Measurements from ENCODE around the gene ETV3.

DNA sequence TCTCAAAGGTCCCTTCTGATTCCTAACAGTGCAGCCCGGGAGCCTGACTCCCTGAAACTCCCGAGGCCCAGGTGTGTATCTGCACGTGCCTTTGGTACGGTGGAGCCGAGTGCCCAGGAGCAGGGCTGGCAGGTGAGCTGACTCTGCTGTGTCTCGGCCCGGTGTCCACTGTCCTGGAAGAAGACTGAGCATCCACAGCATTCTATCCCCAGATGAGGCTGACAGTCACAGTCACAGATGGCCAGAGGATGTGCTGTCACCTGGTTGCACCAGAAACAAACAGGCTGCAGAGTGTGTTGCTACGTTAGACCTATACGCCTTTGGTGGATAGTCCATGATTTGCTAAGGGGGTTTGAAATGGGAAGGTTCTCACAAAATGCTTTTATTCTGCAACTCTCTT lies 48.4 kb downstream of the ETV3 start:
- TF ChIP-seq, protein P1, sequence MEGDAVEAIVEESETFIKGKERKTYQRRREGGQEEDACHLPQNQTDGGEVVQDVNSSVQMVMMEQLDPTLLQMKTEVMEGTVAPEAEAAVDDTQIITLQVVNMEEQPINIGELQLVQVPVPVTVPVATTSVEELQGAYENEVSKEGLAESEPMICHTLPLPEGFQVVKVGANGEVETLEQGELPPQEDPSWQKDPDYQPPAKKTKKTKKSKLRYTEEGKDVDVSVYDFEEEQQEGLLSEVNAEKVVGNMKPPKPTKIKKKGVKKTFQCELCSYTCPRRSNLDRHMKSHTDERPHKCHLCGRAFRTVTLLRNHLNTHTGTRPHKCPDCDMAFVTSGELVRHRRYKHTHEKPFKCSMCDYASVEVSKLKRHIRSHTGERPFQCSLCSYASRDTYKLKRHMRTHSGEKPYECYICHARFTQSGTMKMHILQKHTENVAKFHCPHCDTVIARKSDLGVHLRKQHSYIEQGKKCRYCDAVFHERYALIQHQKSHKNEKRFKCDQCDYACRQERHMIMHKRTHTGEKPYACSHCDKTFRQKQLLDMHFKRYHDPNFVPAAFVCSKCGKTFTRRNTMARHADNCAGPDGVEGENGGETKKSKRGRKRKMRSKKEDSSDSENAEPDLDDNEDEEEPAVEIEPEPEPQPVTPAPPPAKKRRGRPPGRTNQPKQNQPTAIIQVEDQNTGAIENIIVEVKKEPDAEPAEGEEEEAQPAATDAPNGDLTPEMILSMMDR (CRISPR knock-in tag; IDR thresholded peaks at IDR 0.05) = no peak
- no peak for TF ChIP-seq ZNF350 (CRISPR knock-in tag; IDR thresholded peaks at IDR 0.05; ENCODE audit: borderline replicate concordance, low read depth)
- no peak for TF ChIP-seq ATAD3A (CRISPR knock-in tag; IDR thresholded peaks at IDR 0.05)
- no peak for TF ChIP-seq ZZZ3 (CRISPR knock-in tag; IDR thresholded peaks at IDR 0.05; ENCODE audit: borderline replicate concordance)
- no peak for TF ChIP-seq UBTF (CRISPR knock-in tag; IDR thresholded peaks at IDR 0.05)
- no peak for TF ChIP-seq ZFP91 (CRISPR knock-in tag; IDR thresholded peaks at IDR 0.05; ENCODE audit: borderline replicate concordance)
- TF ChIP-seq MXD3 (CRISPR knock-in tag; IDR thresholded peaks at IDR 0.05) = no peak
- no peak for TF ChIP-seq SRY (CRISPR knock-in tag; IDR thresholded peaks at IDR 0.05)
- no peak for TF ChIP-seq MAX (IDR thresholded peaks at IDR 0.05)
- TF ChIP-seq KDM6A (CRISPR knock-in tag; IDR thresholded peaks at IDR 0.05; ENCODE audit: low read depth) = no peak
- no peak for TF ChIP-seq FOXA1 (IDR thresholded peaks at IDR 0.05)
- no peak for TF ChIP-seq FOXA1 (CRISPR knock-in tag; IDR thresholded peaks at IDR 0.05)
- TF ChIP-seq NFE2L1 (CRISPR knock-in tag; IDR thresholded peaks at IDR 0.05; ENCODE audit: borderline replicate concordance) = no peak
- TF ChIP-seq ARHGAP35 (CRISPR knock-in tag; IDR thresholded peaks at IDR 0.05; ENCODE audit: borderline replicate concordance) = no peak
- TF ChIP-seq ATF1 (CRISPR knock-in tag; IDR thresholded peaks at IDR 0.05) = no peak
